Mesodermal cell (in vitro differentiated cells): ENCODE data around the gene ADAMTSL1.

Experiments
- H3K27ac ChIP-seq: 2 replicates; pipeline ENCODE4 v1.7.0; 2013; ENCODE audit warnings: mild to moderate bottlenecking, low read depth, low read length, moderate library complexity; ENCODE audit not compliant: severe bottlenecking
- H3K36me3 ChIP-seq: 2 replicates; pipeline ENCODE4 v1.7.1; 2013; ENCODE audit warnings: mild to moderate bottlenecking, low read length, moderate library complexity; ENCODE audit not compliant: control insufficient read depth, insufficient read depth
- H3K4me1 ChIP-seq: one replicate; pipeline ENCODE4 v1.7.1; 2013; ENCODE audit warnings: mild to moderate bottlenecking, low read length; ENCODE audit not compliant: insufficient read depth, control insufficient read depth, poor library complexity, severe bottlenecking
- H3K4me3 ChIP-seq: 2 replicates; pipeline ENCODE4 v1.7.0; 2013; ENCODE audit warnings: low read length, control low read depth, mild to moderate bottlenecking; ENCODE audit not compliant: insufficient read depth, poor library complexity, severe bottlenecking; ENCODE audit errors: extremely low read depth
- H3K9me3 ChIP-seq: 2 replicates; pipeline ENCODE4 v1.7.1; 2013; ENCODE audit warnings: mild to moderate bottlenecking, low read length, moderate library complexity; ENCODE audit not compliant: control insufficient read depth
- WGBS, 2 experiments: methylation state at CpG; one replicate each; pipeline ENCODE4 v1.1.5; 2013; ENCODE audit warnings: missing lambda C conversion rate in 2 of 2; ENCODE audit not compliant: insufficient coverage in 2 of 2; 5-methylcytosine and 5-hydroxymethylcytosine counted together

ADAMTSL1 gene

DNA sequence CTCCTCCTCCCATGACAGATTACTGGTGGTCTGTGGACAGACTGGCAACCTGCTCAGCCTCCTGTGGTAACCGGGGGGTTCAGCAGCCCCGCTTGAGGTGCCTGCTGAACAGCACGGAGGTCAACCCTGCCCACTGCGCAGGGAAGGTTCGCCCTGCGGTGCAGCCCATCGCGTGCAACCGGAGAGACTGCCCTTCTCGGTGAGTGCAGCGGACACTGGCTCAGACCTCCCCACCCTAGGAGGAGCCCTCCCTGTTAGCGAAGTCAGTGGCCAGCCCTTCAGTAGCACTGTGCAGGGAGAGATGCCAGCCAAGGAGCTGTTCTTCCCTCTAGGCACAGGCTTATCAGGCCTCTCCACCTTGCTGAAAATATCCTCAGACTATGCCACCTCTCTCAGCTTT is 415.6 kb downstream of the ADAMTSL1 start:
- Histone ChIP-seq H3K4me3 (no peak overlapping the region), H3K27ac (no peak overlapping the region), H3K9me3 (peaks cover 3% of the 10 kb centered on the region), H3K36me3 (no peaks in the 10 kb centered on the region), H3K4me1 (no peaks in the 10 kb centered on the region)
- WGBS, 2 experiments: 90 to 98% methylated on average over 11 to 12 of the region's 12 CpGs

DNA sequence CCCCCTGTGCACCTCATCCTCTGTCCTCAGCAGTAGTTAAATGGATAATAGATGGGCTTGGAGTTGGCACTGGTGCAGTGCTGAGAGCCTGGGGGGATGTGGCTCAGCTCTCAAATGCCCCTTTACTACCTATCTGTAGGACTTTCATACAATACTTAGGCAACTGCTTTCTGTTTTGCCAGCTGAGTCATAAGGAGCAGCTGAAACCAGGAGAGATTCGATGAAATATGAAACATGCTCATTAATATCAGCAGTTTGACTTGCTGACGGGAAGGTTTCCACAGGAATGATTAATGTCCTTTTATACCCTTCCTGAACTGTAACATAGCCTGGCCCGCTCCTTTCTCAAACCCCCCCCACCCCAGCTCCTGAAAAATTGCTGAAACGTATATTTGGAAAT is 416.4 kb downstream of the ADAMTSL1 start:
- Histone ChIP-seq H3K9me3 (peaks cover 8% of the 10 kb centered on the region), H3K36me3 (no peaks in the 10 kb centered on the region), H3K4me1 (no peaks in the 10 kb centered on the region), H3K4me3 (no peak overlapping the region), H3K27ac (no peak overlapping the region)
- 94% methylated on average over 3 of the region's 4 CpGs; no CpG with 5 or more reads in 1 of the 2 experiments for WGBS, 2 experiments

DNA sequence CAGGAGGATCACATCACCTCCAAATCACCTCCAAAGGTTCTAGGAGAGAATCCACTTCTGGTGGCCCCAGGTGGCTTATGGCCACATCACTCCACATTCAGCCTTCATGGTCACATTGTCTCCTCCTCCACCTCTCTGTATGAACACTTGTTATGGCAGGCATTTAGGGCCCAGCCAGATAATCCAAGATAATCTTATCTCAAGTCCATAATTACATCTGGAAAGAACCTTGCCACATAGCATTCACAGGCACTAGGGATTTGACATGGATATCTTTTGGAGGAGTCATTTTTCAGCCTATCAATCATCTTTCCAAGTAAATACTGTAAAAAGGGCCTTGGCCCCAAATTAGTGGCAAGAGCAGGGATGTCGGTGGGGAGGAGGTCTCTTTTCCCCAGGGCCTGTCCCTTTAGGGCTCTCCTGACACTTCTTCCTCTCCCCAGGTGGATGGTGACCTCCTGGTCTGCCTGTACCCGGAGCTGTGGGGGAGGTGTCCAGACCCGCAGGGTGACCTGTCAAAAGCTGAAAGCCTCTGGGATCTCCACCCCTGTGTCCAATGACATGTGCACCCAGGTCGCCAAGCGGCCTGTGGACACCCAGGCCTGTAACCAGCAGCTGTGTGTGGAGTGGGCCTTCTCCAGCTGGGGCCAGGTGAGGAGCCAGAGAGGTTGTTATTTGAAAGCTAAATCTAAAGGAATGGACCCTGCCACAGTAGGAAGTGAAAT is 418.2 kb downstream of the ADAMTSL1 start:
- H3K4me1 ChIP-seq: no peaks in the 10 kb centered on the region
- WGBS, 2 experiments: 93 to 94% methylated on average over 2 to 5 of the region's 5 CpGs
- no peak overlapping the region for H3K4me3 ChIP-seq
- H3K36me3 ChIP-seq: no peaks in the 10 kb centered on the region
- H3K27ac ChIP-seq: no peak overlapping the region
- peaks cover 20% of the 10 kb centered on the region for H3K9me3 ChIP-seq

DNA sequence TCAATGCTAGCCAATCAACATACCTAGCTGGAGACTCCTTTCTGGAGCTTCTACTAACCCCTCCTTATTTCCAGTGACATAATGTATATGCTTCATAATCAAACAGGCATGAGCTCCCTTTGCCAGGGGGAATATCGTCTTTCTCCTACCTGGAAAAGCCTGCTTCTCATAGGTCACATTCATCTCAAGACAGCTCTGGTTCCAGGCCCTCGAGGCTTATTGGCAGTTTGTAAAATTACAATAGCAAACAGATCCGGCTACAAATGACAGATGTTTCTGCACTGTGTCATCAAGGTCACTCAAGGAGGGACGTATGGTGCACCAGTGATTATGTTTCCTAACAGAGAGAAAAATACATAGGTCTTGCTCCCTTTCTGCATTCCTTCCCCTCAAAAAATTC is 419.1 kb downstream of the ADAMTSL1 start:
- H3K4me1 ChIP-seq: no peaks in the 10 kb centered on the region
- no peak overlapping the region for H3K4me3 ChIP-seq
- H3K27ac ChIP-seq: no peak overlapping the region
- 76 to 78% methylated on average over 3 to 4 of the region's 4 CpGs for WGBS, 2 experiments
- H3K36me3 ChIP-seq: no peaks in the 10 kb centered on the region
- H3K9me3 ChIP-seq: peaks cover 22% of the 10 kb centered on the region

DNA sequence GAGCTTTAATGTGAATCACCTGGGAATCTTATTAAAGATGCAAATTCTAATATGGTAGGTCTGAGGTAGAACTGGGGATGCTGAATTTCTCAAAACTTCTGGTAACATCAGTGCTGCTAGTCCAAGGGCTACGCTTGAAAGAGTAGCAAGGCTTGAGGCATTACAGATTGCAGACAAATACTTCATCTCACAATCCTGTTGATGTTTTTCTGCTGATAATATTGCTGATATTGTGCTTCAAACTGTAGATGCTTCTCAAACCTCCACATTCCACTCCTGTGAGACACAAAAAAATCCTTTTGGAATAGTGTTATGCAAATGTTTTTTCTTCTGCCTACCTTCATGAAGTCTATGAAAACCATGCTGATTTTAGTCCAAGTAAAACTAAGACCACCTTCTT is 419.5 kb downstream of the ADAMTSL1 start:
- Histone ChIP-seq H3K36me3 (no peaks in the 10 kb centered on the region), H3K4me1 (no peaks in the 10 kb centered on the region), H3K4me3 (no peak overlapping the region), H3K9me3 (peaks cover 22% of the 10 kb centered on the region), H3K27ac (no peak overlapping the region)
- 89% methylated on average over 1 of the region's 1 CpG; no CpG with 5 or more reads in 1 of the 2 experiments for WGBS, 2 experiments

DNA sequence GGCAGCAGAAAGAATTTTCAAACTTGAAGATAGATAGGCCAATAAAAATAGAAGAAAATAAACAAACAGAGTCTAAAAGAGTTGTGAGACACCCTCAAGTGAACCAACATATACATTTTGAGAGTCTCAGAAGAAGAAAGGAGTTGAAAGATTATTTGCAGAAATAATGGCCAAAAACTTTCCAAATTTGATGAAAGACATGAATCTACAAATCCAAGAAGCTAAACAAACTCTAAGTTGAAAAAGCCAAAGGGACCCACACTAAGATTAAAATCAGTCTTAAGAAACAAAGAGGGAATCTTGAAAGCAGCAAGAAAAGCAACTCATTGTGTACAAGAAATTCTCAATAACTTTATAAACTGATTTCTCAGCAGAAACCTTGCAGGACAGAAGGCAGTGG is 422.1 kb downstream of the ADAMTSL1 start:
- peaks cover 22% of the 10 kb centered on the region for H3K9me3 ChIP-seq
- H3K4me3 ChIP-seq: no peak overlapping the region
- no peaks in the 10 kb centered on the region for H3K36me3 ChIP-seq
- H3K4me1 ChIP-seq: no peaks in the 10 kb centered on the region
- H3K27ac ChIP-seq: no peak overlapping the region

DNA sequence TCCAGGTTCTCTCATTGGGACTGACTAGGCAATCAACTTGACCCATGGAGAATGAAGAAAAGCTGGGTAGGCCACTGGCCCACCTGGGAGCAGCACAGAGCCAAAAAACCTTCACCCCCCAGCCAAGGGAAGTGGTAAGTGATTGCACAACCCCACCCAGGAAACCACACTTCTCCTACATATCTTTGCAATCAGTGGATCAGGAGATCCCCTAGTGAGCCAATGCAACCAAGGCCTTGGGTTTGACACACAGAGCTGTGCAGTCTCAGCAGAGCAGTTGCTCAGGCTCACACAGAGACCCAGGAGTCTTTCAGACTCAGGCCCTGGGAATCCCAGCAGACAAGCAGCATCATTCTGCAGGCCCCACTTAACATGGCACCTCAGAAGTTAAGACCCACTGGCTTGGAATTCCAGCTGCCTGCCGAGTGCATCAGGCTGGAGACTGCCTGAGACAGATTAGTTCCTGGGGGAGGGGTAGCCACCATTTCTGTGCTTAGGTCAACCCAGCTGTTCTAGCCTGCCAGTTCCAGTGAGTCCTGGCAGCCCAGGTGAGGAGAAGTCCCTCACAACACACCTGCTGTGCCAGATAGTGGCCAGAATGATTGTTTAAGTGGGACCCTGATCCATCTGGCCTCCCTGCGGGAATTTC is 422.7 kb downstream of the ADAMTSL1 start:
- WGBS, 2 experiments: 78% methylated on average over 1 to 2 of the region's 2 CpGs
- no peak overlapping the region for H3K4me3 ChIP-seq
- H3K27ac ChIP-seq: no peak overlapping the region
- H3K9me3 ChIP-seq: peaks cover 22% of the 10 kb centered on the region
- no peaks in the 10 kb centered on the region for H3K4me1 ChIP-seq
- H3K36me3 ChIP-seq: no peaks in the 10 kb centered on the region

DNA sequence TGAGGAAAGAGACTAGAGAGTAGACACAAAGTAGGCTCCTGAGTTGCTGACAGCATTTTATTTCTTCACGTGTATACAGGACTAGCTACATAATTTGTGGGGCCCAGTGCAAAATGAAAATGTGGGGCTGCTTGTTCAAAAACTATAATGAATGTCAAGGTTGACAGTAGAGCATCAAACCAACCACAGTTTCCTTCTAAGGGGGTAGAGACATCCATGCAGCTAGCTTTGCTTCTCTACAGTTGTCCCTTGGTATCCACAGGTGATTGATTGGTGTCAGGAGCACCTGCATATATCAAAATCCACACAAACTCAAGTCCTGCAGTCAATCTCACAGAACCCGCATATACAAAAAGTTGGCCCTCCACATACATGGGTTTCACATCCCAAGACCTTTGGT is 429.5 kb downstream of the ADAMTSL1 start:
- Histone ChIP-seq H3K9me3 (no peaks in the 10 kb centered on the region), H3K27ac (no peak overlapping the region), H3K4me3 (no peak overlapping the region), H3K36me3 (no peaks in the 10 kb centered on the region), H3K4me1 (no peaks in the 10 kb centered on the region)
- WGBS, 2 experiments: 83 to 100% methylated on average over 1 of the region's 2 CpGs

DNA sequence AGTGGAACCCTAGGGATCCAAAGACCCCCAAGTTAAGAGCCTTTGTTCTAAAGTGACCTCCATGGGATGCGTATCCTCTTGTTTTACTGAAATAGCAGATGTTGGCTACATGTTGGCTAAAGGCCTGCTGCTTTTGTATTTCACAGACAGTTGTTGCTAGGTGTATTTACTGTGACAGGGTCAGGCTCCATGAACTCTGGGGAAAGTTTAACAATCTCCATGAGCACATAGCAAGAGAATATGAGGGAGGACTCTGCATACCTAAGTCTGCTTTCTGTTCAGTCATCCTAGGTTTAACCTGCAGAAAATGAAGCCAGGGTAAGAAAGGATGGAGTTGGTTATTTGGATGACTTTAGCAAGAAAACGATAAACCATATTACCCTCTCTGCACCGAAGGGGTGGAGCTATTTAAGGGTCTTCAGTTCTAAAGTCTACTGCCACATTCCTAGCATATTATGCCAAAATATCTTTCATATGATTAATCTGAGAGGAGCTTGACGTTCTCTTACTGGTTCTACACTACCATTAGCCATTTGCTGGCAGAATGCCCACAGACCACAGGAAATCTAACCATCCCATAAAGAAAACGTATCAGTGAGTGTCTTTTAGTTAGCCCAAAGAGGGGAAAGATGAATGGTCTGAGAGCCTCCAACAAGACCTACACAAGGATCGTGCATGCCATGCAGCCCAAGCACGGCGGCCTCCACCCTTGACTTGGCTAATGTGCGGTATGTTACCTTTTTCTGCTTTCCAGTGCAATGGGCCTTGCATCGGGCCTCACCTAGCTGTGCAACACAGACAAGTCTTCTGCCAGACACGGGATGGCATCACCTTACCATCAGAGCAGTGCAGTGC is 431.3 kb downstream of the ADAMTSL1 start:
- WGBS, 2 experiments: 90 to 94% methylated on average over 8 of the region's 11 CpGs
- H3K27ac ChIP-seq: no peak overlapping the region

DNA sequence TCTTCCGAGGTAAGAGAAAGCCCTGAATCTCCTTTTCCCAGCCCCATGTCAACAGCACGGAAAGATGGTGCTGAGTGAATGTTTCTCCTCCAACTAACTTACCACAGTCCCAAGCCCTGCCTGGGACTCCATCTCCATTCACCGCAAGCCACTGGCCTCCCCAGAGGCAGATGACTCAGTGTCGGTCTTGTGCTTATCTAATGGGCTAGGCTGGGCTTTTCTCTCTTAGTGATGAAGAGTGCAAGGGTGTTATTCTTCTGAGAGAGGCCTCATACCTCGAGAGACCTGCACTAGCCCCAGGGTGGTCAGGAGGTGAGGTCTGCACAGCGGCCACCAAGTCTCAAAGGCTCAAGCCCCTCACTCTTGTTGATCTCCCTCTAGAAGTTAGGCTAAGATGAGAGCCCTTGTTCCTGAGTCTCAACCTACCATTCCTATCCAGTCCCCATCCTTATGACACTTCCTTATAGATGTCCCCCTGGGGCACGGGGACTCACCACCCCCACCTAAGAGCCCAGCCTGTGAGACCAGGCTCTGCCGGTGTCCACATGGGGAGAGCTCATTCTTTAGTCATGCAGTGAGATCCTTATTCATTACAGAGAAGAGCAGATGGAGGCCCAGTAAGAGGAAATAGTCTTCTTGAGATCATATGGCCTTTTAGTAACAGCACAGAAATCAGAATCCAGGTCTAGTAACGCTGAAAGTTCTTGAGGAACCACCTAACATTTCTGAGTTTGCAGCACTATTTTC is 432.1 kb downstream of the ADAMTSL1 start:
- Histone ChIP-seq H3K27ac (no peak overlapping the region), H3K4me3 (no peak overlapping the region), H3K36me3 (no peaks in the 10 kb centered on the region), H3K9me3 (no peaks in the 10 kb centered on the region), H3K4me1 (no peaks in the 10 kb centered on the region)
- WGBS, 2 experiments: 92 to 95% methylated on average over 6 of the region's 9 CpGs

More for the DNA sequence above, 431.3 kb downstream of the ADAMTSL1 start:
- Histone ChIP-seq H3K9me3 (no peaks in the 10 kb centered on the region), H3K4me1 (no peaks in the 10 kb centered on the region), H3K4me3 (no peak overlapping the region), H3K36me3 (no peaks in the 10 kb centered on the region)
